ENCODE results near the gene ENTPD1. TPM values are rescaled to one million over a fixed set of nuclear protein-coding genes. Genes with fewer than 3 reads are reported as not detected.

The ENTPD1 gene
- total RNA-seq, 1 donor from 2014 or later: 1.6 TPM

- H3K9ac ChIP-seq: no peak overlapping the region
These were observed 120.8 kb downstream of the ENTPD1 start for GRCh38 chr10:95876756-95877155.

GRCh38 chr10:95877881-95878280, 121.9 kb downstream of the ENTPD1 start:
- TF ChIP-seq CTCF (IDR thresholded peaks at IDR 0.05): no peak
- no peak for TF ChIP-seq EZH2phosphoT487 (IDR thresholded peaks at IDR 0.05)
- no peak for TF ChIP-seq EZH2 (IDR thresholded peaks at IDR 0.05)
- Histone ChIP-seq H3K9me3 (ENCODE audit: low read depth) (no peaks in the 10 kb centered on the region), H2AFZ (replicated peaks) (no peak overlapping the region), H3K9ac (no peak overlapping the region), H3K4me3 (no peak overlapping the region), H3K4me1 (no peaks in the 10 kb centered on the region), H3K27me3 (no peaks in the 10 kb centered on the region), H3K79me2 (ENCODE audit: low read depth) (no peaks in the 10 kb centered on the region), H3F3A (ENCODE audit: low read depth) (no peaks in the 10 kb centered on the region), H3K4me2 (no peak overlapping the region), H3K27ac (no peak overlapping the region), H4K20me1 (ENCODE audit: low read depth) (no peaks in the 10 kb centered on the region), H3K36me3 (peaks cover 7% of the 10 kb centered on the region)
- Mint-ChIP-seq H3K4me3 (no peak overlapping the region), H3K9me3 (peaks cover 14% of the 10 kb centered on the region), H3K27me3 (ENCODE audit: insufficient read depth, low read depth) (peaks cover 2% of the 10 kb centered on the region), H3K27ac (no peak overlapping the region), H3K36me3 (peaks cover 44% of the 10 kb centered on the region), H3K4me1 (no peaks in the 10 kb centered on the region)
- no peak for DNase-seq (ENCODE audit: low spot score)

More at GRCh38 chr10:95876756-95877155, 120.8 kb downstream of the ENTPD1 start:
- Mint-ChIP-seq H3K9me3 (peaks cover 14% of the 10 kb centered on the region), H3K36me3 (peaks cover 43% of the 10 kb centered on the region), H3K4me1 (no peaks in the 10 kb centered on the region), H3K27me3 (ENCODE audit: insufficient read depth, low read depth) (peaks cover 2% of the 10 kb centered on the region), H3K27ac (no peak overlapping the region), H3K4me3 (no peak overlapping the region)
- DNase-seq (ENCODE audit: low spot score): no peak
- no peak for TF ChIP-seq CTCF (IDR thresholded peaks at IDR 0.05)
- TF ChIP-seq EZH2 (IDR thresholded peaks at IDR 0.05): no peak
- no peak for TF ChIP-seq EZH2phosphoT487 (IDR thresholded peaks at IDR 0.05)
- no peaks in the 10 kb centered on the region for H3K79me2 ChIP-seq (ENCODE audit: low read depth)
- no peak overlapping the region for H3K4me3 ChIP-seq
- H3K4me2 ChIP-seq: no peak overlapping the region
- peaks cover 6% of the 10 kb centered on the region for H3K36me3 ChIP-seq
- no peaks in the 10 kb centered on the region for H3K4me1 ChIP-seq
- no peaks in the 10 kb centered on the region for H3K9me3 ChIP-seq (ENCODE audit: low read depth)
- no peak overlapping the region for H3K27ac ChIP-seq
- no peaks in the 10 kb centered on the region for H4K20me1 ChIP-seq (ENCODE audit: low read depth)
- no peak overlapping the region for H2AFZ ChIP-seq (replicated peaks)
- H3F3A ChIP-seq (ENCODE audit: low read depth): no peaks in the 10 kb centered on the region
- no peaks in the 10 kb centered on the region for H3K27me3 ChIP-seq

- Mint-ChIP-seq H3K27ac (no peak overlapping the region), H3K36me3 (peaks cover 18% of the 10 kb centered on the region), H3K4me1 (no peaks in the 10 kb centered on the region), H3K9me3 (peaks cover 4% of the 10 kb centered on the region), H3K4me3 (no peak overlapping the region), H3K27me3 (ENCODE audit: insufficient read depth, low read depth) (no peaks in the 10 kb centered on the region)
- Histone ChIP-seq H3K79me2 (ENCODE audit: low read depth) (no peaks in the 10 kb centered on the region), H3F3A (ENCODE audit: low read depth) (no peaks in the 10 kb centered on the region), H3K4me3 (no peak overlapping the region), H3K9ac (no peak overlapping the region), H3K27me3 (no peaks in the 10 kb centered on the region), H3K27ac (no peak overlapping the region), H4K20me1 (ENCODE audit: low read depth) (no peaks in the 10 kb centered on the region), H3K4me1 (no peaks in the 10 kb centered on the region), H2AFZ (replicated peaks) (no peak overlapping the region), H3K36me3 (peaks cover 9% of the 10 kb centered on the region), H3K9me3 (ENCODE audit: low read depth) (no peaks in the 10 kb centered on the region), H3K4me2 (no peak overlapping the region)
- DNase-seq (ENCODE audit: low spot score): no peak
- no peak for TF ChIP-seq EZH2phosphoT487 (IDR thresholded peaks at IDR 0.05)
- TF ChIP-seq CTCF (IDR thresholded peaks at IDR 0.05): no peak
- TF ChIP-seq EZH2 (IDR thresholded peaks at IDR 0.05): no peak
These were observed 124.7 kb downstream of the ENTPD1 start for GRCh38 chr10:95880704-95881103.

Measured in neural progenitor cell (in vitro differentiated cells).